ENCODE measurements around the gene KCNJ9.
"Not testable (repeated sequence)": the region's sequence is repeated elsewhere in the genome, so short reads cannot be mapped to it uniquely, and the experiment has no call there.

KCNJ9 gene

DNA sequence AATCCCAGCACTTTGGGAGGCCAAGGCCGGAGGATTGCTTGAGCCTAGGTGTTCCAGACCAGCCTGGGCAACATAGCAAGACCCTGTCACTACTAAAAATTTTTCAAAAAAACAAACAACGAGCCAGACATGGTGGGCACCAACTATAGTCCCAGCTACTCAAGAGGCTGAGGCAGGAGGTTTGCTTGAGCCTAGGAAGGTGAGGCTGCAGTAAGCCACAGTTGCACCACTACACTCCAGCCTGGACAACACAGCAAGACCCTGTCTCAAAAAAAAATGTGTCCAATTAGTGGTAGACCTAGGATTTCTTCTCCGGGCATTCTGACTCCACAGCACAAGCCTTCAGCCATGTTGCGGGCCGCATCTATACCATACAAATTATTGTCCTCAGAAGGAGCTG, 23.8 kb downstream of the KCNJ9 start:
- no peak overlapping the region for H3K4me3 ChIP-seq (ENCODE audit: low read length)
- peaks cover 35% of the 10 kb centered on the region for H3K4me1 ChIP-seq (ENCODE audit: insufficient read depth, low read length)
- H3K36me3 ChIP-seq (ENCODE audit: insufficient read depth, low read length) = no peaks in the 10 kb centered on the region
- no peak overlapping the region for H2AFZ ChIP-seq (ENCODE audit: low read depth, low read length)
- H3K27me3 ChIP-seq (ENCODE audit: insufficient read depth, low read length) = no peaks in the 10 kb centered on the region
- H3K9me3 ChIP-seq (ENCODE audit: low read length) = no peaks in the 10 kb centered on the region

DNA sequence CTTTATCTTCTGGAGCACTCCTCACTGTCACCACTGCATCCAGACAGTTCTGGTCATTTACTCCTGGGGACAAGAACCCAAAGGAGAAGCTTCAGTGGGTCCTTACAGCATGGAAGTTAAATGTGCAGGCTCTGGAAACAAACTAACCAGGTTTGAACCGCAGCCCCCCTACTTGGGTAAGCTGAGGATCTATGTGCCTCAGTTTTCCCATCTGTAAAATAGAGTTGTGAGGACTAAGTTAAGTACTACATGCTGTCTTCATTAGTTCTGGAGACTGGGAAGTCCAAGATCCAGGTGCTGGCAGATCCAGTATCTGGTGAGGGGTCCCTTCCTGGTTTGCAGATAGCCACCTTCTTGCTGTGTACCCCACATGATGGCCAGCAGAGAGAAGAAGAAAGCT, 26.2 kb downstream of the KCNJ9 start:
- Histone ChIP-seq H3K27me3 (ENCODE audit: insufficient read depth, low read length) (no peaks in the 10 kb centered on the region), H3K4me1 (ENCODE audit: insufficient read depth, low read length) (peaks cover 20% of the 10 kb centered on the region), H3K4me3 (ENCODE audit: low read length) (no peak overlapping the region), H3K36me3 (ENCODE audit: insufficient read depth, low read length) (no peaks in the 10 kb centered on the region), H2AFZ (ENCODE audit: low read depth, low read length) (no peak overlapping the region), H3K9me3 (ENCODE audit: low read length) (no peaks in the 10 kb centered on the region)

DNA sequence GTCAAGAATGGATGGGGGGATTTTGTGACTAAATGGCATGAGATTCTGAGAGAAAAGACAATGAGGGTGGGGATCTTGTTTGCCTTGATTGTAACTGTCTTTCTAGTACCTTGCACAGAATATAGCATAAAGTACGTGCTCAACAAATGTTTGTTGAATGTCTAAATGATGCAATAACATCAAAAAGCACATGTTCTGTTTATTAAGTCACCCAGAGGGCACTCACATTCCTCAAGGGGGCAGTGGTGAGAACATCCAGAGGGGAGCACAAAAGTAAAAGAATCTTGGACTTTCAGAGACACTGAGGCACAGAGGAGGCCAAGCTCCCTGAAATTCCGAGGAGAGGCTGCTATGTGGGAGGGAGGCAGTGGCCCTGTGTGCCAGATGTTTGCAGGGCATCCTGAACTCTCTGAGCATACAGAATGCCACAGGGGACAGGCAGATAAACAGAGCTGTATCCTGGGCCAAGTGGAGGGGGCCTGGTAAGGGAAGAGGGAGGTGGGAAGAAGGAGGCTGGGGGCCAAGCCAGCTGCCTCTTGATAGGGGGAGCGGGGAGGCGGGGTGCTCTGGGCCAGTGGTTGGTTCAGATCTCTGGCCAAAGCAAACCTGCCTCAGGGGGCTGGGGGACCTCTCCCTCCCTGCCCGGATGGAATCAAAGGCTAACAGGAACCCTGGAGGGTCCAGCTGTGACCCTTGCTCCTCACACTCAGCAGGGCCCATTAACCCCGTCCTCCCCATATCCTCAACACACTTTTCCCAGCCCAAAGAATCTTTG, 27.7 kb downstream of the KCNJ9 start:
- H3K36me3 ChIP-seq (ENCODE audit: insufficient read depth, low read length) = no peaks in the 10 kb centered on the region
- H3K4me1 ChIP-seq (ENCODE audit: insufficient read depth, low read length) = peaks cover 13% of the 10 kb centered on the region

DNA sequence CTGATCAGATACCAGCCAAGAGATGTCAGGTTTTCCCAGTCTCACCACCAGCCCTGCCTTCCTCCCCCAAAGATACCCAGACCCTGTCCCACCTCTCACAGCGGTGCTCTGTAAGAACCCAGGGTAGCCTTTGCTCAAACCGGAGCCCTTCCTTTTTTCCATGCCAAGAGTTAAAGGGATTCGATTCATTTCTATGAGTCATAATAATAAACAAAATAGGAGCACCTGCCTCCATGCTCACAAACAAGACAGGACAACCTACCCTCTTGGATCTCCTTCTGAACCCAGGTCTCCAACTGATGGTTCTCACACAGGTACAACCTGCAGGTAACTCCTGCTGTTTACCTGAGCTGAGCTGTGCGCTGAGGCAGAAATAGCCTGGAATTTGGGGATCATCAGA, 28.3 kb downstream of the KCNJ9 start:
- H3K27me3 ChIP-seq (ENCODE audit: insufficient read depth, low read length) = no peaks in the 10 kb centered on the region
- no peak overlapping the region for H3K4me3 ChIP-seq (ENCODE audit: low read length)
- no peaks in the 10 kb centered on the region for H3K36me3 ChIP-seq (ENCODE audit: insufficient read depth, low read length)
- peaks cover 13% of the 10 kb centered on the region for H3K4me1 ChIP-seq (ENCODE audit: insufficient read depth, low read length)
- H3K9me3 ChIP-seq (ENCODE audit: low read length) = no peaks in the 10 kb centered on the region
- H2AFZ ChIP-seq (ENCODE audit: low read depth, low read length) = no peak overlapping the region

More for the DNA sequence above, 27.7 kb downstream of the KCNJ9 start:
- no peaks in the 10 kb centered on the region for H3K27me3 ChIP-seq (ENCODE audit: insufficient read depth, low read length)
- H3K9me3 ChIP-seq (ENCODE audit: low read length) = no peaks in the 10 kb centered on the region
- H3K4me3 ChIP-seq (ENCODE audit: low read length) = no peak overlapping the region
- H2AFZ ChIP-seq (ENCODE audit: low read depth, low read length) = no peak overlapping the region

DNA sequence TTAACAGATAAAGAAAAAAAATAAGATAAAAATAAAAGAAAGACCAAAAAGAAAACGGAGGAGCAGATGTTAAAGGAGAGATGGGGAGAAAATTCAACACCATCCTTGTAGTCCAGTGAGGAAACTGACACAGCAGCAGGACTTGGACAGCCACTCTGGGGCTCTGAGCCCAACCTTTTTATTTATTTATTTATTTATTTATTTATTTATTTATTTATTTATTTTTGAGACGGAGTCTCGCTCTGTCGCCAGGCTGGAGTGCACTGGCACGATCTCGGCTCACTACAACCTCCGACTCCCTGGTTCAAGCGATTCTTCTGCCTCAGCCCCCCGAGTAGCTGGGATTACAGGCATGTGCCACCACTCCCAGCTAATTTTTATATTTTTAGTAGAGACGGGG, 30.1 kb downstream of the KCNJ9 start:
- not testable (repeated sequence) for H3K9me3 ChIP-seq (ENCODE audit: low read length); H2AFZ ChIP-seq (ENCODE audit: low read depth, low read length); H3K27me3 ChIP-seq (ENCODE audit: insufficient read depth, low read length); H3K4me3 ChIP-seq (ENCODE audit: low read length); H3K36me3 ChIP-seq (ENCODE audit: insufficient read depth, low read length)
- H3K4me1 ChIP-seq (ENCODE audit: insufficient read depth, low read length) = peaks cover 18% of the 10 kb centered on the region

DNA sequence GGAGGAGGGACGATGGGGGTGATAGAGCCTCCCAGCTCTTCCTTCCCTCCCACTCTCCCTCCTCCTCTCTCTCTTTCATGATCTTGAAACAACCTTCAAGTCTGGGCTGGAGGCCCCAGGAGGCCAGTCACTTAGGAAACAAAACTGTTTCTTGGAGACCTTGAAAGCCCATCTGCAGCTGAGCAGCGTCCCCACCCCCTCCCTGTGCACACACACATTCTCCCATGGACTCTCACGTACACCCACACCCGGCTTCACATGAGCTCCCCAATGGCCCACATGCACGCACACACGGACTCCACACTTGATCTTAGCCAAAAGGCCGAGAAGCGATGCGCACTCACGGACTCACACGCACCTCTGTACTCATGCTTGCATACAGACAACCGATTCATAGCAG, 31.0 kb downstream of the KCNJ9 start:
- H3K9me3 ChIP-seq (ENCODE audit: low read length) = no peaks in the 10 kb centered on the region
- no peak overlapping the region for H2AFZ ChIP-seq (ENCODE audit: low read depth, low read length)
- H3K27me3 ChIP-seq (ENCODE audit: insufficient read depth, low read length) = no peaks in the 10 kb centered on the region
- H3K36me3 ChIP-seq (ENCODE audit: insufficient read depth, low read length) = no peaks in the 10 kb centered on the region
- peaks cover 18% of the 10 kb centered on the region for H3K4me1 ChIP-seq (ENCODE audit: insufficient read depth, low read length)
- no peak overlapping the region for H3K4me3 ChIP-seq (ENCODE audit: low read length)

DNA sequence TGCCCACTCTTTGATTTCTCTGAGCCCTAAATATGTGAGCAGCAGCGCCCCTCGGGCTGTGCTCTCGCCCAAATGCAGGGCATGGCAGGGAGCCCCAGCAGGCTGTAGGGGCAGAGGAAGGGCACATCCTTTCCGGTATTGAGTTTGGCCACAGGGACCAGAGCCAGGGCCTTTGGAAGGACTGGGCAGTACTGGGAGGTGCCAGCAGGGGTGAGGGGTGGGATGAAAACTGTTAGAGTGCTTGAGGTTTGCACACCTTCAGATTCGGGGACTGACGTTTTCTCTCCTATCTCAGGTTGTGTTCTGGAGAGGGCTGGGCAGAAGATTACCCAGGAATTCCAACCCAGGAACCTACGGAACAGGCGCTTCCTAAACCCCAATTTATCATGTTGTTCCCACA, 32.1 kb downstream of the KCNJ9 start:
- H3K4me1 ChIP-seq (ENCODE audit: insufficient read depth, low read length) = peaks cover 27% of the 10 kb centered on the region
- no peak overlapping the region for H3K4me3 ChIP-seq (ENCODE audit: low read length)
- H3K27me3 ChIP-seq (ENCODE audit: insufficient read depth, low read length) = no peaks in the 10 kb centered on the region
- H3K36me3 ChIP-seq (ENCODE audit: insufficient read depth, low read length) = no peaks in the 10 kb centered on the region
- no peaks in the 10 kb centered on the region for H3K9me3 ChIP-seq (ENCODE audit: low read length)
- no peak overlapping the region for H2AFZ ChIP-seq (ENCODE audit: low read depth, low read length)

DNA sequence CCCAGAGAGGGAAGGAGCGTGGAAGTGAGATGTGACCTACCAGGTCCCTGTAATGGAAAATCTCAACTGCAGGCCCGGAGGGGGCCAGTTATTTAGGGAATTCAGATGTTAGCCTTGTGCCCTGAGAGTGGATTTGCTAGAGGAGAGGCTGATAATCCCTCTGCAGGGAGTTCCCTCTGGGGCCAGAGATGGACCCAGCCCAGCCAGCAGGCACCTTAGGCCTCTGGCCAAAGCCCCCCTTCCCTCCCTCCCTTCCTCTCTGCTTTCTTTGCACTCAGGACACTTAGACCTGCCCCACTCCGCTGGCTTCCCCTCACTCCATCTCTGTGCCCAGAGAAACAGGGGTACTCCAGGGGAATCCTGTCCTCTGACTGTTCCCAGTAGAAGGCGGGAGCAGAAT, 32.7 kb downstream of the KCNJ9 start:
- no peaks in the 10 kb centered on the region for H3K27me3 ChIP-seq (ENCODE audit: insufficient read depth, low read length)
- H2AFZ ChIP-seq (ENCODE audit: low read depth, low read length) = no peak overlapping the region
- no peak overlapping the region for H3K4me3 ChIP-seq (ENCODE audit: low read length)
- H3K36me3 ChIP-seq (ENCODE audit: insufficient read depth, low read length) = no peaks in the 10 kb centered on the region
- peaks cover 23% of the 10 kb centered on the region for H3K4me1 ChIP-seq (ENCODE audit: insufficient read depth, low read length)
- no peaks in the 10 kb centered on the region for H3K9me3 ChIP-seq (ENCODE audit: low read length)

DNA sequence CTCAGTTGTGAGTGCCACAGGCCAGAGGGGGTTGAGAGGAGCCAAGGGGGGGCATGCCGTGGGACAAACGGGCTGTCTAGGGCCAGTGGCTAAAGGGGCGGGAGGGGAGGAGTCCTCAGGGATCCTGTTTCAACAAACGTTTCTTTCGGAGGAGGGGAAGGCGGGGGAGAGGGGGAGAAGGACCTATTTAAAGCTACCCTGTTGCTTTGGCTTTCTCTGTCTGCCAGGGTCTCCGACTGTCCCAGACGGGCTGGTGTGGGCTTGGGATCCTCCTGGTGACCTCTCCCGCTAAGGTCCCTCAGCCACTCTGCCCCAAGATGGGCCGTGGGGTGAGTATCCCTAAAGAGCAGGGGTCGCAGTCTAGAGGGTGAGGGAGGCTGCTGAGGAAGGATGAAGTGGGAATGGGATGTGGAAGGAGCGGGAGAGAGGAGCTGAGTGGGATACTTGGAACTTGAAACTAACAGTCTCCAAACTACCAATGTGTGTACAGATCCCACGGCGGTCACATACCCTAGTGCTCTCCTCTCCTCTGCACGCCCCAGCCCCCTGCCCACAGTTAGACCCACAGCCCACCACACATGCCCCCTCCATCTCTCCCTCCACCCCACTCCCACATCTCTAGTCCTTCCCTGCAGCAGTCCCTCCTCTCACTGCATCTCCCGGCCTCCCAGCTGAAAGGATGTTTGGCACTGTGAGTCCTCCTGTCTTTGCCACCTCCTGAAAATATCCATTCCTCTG, 34.4 kb downstream of the KCNJ9 start, which contains the start of gene ATP1A2:
Gene ATP1A2 (plus strand): TSS at position 215 of the 738 bp plus-strand sequence. CDS start 103 bp downstream, at position 318.
- H3K4me1 ChIP-seq (ENCODE audit: insufficient read depth, low read length) = peaks cover 14% of the 10 kb centered on the region
- no peak within 1 kb of the TSS for H3K4me3 ChIP-seq (ENCODE audit: low read length)
- no peaks in the 10 kb centered on the region for H3K27me3 ChIP-seq (ENCODE audit: insufficient read depth, low read length)
- H3K9me3 ChIP-seq (ENCODE audit: low read length) = no peaks in the 10 kb centered on the region
- no peak within 1 kb of the TSS for H2AFZ ChIP-seq (ENCODE audit: low read depth, low read length)
- no peaks in the 10 kb centered on the region for H3K36me3 ChIP-seq (ENCODE audit: insufficient read depth, low read length)

DNA sequence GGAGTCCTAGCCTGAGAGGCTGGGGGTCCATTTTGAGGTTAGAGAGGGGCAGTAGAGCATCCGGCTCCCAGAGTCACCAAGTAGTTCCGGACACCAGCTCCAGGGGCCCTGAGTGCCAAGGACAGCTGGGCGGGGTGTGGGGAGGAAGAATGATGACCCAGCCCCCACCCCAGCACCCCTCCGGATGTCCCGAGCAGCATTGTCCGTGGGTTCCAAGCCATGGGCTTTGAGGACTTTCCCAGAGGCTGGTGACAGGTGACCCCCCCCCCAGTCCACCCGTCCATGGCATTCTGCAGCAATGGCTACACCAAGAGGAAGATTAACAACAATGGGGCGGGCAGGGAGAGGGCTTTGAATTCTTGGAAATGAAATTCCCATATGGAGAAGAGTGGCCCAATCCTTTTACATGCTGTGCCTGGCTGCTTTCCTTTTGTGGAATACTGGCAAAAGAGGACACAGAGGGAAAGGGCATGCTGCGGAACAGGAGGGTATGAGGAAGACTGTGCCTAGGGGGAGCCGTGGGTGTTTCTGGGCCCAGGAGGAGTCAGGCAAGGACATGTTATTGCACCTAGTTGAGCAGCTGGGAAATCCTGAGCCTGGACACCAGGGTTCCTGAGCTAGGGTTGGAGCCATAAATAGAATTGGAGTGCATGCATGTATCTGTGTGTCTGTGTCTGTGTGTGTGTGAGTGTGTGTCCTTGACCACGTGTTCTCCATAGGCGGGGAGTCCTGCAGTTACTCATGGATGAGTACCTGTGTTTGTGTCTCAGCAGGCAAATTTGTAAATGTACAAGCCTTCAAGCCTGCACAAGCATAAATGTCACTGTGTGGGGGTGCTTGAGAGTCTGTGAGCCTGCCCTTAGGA, 35.2 kb downstream of the KCNJ9 start:
- no peaks in the 10 kb centered on the region for H3K27me3 ChIP-seq (ENCODE audit: insufficient read depth, low read length)
- peaks cover 14% of the 10 kb centered on the region for H3K4me1 ChIP-seq (ENCODE audit: insufficient read depth, low read length)
- no peaks in the 10 kb centered on the region for H3K9me3 ChIP-seq (ENCODE audit: low read length)
- no peak overlapping the region for H2AFZ ChIP-seq (ENCODE audit: low read depth, low read length)
- H3K4me3 ChIP-seq (ENCODE audit: low read length) = no peak overlapping the region
- no peaks in the 10 kb centered on the region for H3K36me3 ChIP-seq (ENCODE audit: insufficient read depth, low read length)

DNA sequence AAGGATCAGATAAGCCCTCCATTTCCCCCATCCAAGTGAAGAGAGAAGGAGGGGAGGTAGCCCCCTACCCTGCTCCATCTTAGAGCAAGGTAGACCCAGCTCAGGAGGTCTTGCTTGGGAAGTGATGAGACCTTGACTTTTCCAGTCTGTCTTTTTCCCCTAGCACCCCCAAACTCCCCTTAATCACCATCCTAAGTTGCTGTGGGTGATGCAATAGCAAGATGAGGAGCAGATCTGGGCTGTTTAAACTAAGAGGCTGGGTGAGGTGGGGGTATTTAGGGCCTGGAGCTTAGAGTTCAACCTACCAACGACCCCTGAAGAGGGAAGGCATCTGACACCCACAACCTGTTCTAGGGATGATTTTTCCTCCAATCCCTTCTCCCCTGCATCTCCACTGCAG, 36.0 kb downstream of the KCNJ9 start:
- Histone ChIP-seq H3K9me3 (ENCODE audit: low read length) (no peaks in the 10 kb centered on the region), H3K4me3 (ENCODE audit: low read length) (no peak overlapping the region), H3K27me3 (ENCODE audit: insufficient read depth, low read length) (no peaks in the 10 kb centered on the region), H2AFZ (ENCODE audit: low read depth, low read length) (no peak overlapping the region), H3K36me3 (ENCODE audit: insufficient read depth, low read length) (no peaks in the 10 kb centered on the region), H3K4me1 (ENCODE audit: insufficient read depth, low read length) (peaks cover 14% of the 10 kb centered on the region)

DNA sequence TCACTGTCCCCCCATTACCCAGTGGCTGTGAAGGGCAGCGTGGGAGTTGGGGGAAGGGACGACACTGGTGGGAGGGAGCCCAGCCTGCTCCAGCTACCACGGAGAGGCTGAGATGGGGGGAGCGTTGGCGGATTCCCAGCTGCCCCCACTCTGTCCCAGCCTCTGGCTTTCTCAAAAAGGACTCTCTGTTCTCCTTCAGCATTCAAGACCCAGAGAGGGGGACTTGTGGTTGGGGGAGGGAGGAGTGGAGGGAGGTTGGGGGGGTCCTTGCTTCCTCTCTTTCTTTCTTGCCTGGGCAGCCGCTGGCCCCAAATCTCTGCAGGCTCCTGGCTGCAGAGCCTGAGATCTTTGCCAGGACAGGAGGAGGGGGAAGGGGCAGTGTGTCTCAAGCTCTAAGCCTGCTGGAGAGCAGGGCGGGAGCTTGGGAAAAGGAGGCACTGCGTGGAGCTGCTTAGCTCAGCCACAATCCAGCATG, 36.4 kb downstream of the KCNJ9 start:
- Histone ChIP-seq H3K4me1 (ENCODE audit: insufficient read depth, low read length) (peaks cover 14% of the 10 kb centered on the region), H3K9me3 (ENCODE audit: low read length) (no peaks in the 10 kb centered on the region), H3K4me3 (ENCODE audit: low read length) (no peak overlapping the region), H3K36me3 (ENCODE audit: insufficient read depth, low read length) (no peaks in the 10 kb centered on the region), H3K27me3 (ENCODE audit: insufficient read depth, low read length) (no peaks in the 10 kb centered on the region), H2AFZ (ENCODE audit: low read depth, low read length) (no peak overlapping the region)

DNA sequence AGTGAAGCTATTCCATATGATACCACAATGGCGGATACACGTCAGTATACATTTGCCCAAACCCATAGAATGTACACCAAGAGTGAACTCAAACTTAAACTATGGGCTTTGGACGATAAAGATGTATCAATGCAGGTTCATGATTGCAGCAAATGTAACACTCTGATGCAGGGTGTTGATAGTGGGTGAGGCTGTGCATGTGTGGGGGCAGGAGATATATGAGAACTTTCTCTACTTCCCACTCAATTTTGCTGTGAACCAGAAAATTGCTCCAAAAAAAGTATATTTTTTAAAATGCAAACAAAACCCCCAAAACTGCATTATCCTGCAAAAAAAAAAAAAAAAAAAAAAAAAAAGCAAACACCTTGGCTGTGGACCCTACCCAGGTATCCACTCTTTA, 37.6 kb downstream of the KCNJ9 start:
- Histone ChIP-seq H3K4me3 (ENCODE audit: low read length) (no peak overlapping the region), H3K4me1 (ENCODE audit: insufficient read depth, low read length) (peaks cover 14% of the 10 kb centered on the region)

More for the DNA sequence above, 37.6 kb downstream of the KCNJ9 start:
- no peak overlapping the region for H2AFZ ChIP-seq (ENCODE audit: low read depth, low read length)
- no peaks in the 10 kb centered on the region for H3K9me3 ChIP-seq (ENCODE audit: low read length)
- H3K36me3 ChIP-seq (ENCODE audit: insufficient read depth, low read length) = no peaks in the 10 kb centered on the region
- no peaks in the 10 kb centered on the region for H3K27me3 ChIP-seq (ENCODE audit: insufficient read depth, low read length)

Data from neuron (in vitro differentiated cells).